KOPT-K1 (cell line): ENCODE measurements around the gene ELF1.
A peak's percentile ranks its signal among the peaks of the same experiment; 100 is the strongest.
"Not testable (repeated sequence)": the region's sequence is repeated elsewhere in the genome, so short reads cannot be mapped to it uniquely, and the experiment has no call there.

Experiments
- H3K27ac ChIP-seq: fragments of 200-600 bp; sonication (generic); 2 replicates; pipeline ENCODE4 v1.5.1; 2016; ENCODE audit warnings: antibody characterized with exemption, mild to moderate bottlenecking, low read depth, low read length; ENCODE audit not compliant: poor library complexity, severe bottlenecking
- H3K36me3 ChIP-seq: fragments of 200-600 bp; sonication (generic); 2 replicates; pipeline ENCODE4 v1.5.1; 2017; ENCODE audit warnings: antibody characterized with exemption, mild to moderate bottlenecking, low read length, moderate library complexity; ENCODE audit not compliant: insufficient read depth
- H3K9me3 ChIP-seq: fragments of 200-600 bp; sonication (generic); 2 replicates; pipeline ENCODE4 v1.5.1; 2017; ENCODE audit warnings: antibody characterized with exemption, low read length, mild to moderate bottlenecking; ENCODE audit not compliant: insufficient read depth, poor library complexity, severe bottlenecking

The ELF1 gene

GRCh38 chr13:40929883-40930282, 89.2 kb downstream of the ELF1 start:
- not testable (repeated sequence) for H3K9me3 ChIP-seq, H3K27ac ChIP-seq
- peaks cover 75% of the 10 kb centered on the region for H3K36me3 ChIP-seq

- peaks cover 66% of the 10 kb centered on the region for H3K36me3 ChIP-seq
- H3K9me3 ChIP-seq: no peaks in the 10 kb centered on the region
- H3K27ac ChIP-seq: no peak overlapping the region
These were observed 90.1 kb downstream of the ELF1 start for GRCh38 chr13:40928980-40929379.

DNA sequence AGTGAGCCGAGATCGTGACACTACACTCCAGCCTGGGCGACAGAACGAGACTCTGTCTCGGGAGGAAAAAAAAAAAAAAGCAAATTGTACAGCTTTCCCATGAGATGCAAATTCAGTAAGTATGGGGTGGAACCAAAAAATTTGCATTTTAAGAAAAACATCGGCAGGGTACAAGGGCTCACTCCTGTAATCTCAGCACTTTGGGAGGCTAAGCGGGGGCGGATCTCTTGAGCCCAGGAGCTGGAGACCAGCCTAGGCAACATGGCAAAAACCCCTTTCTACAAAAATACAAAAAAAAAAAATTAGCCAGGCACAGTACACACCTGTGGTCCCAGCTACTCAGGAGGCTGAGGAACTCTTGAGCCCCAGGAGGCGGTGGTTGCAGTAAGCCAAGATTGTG, 91.2 kb downstream of the ELF1 start:
- Histone ChIP-seq H3K36me3 (peaks cover 55% of the 10 kb centered on the region), H3K9me3 (no peaks in the 10 kb centered on the region), H3K27ac (no peak overlapping the region)

DNA sequence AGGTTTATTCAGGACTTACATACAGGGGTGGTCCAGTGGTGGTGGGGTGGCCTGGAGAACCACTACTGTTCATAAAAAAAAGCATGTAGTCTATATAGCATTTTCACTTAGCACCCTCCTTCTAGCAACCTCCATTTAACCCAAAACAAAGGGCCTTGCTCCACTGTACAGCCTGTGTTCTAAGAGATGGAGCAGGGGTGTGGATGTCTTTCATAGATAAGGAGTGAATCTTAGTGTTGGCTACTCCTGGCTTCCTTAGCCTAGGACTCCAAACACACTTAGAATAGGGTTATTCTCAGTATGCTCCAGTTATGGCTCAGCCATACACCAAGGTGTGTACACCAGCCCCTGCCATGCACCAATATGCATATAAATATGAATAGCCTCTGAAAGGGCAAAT, 95.2 kb downstream of the ELF1 start:
- Histone ChIP-seq H3K27ac (no peak overlapping the region), H3K36me3 (peaks cover 15% of the 10 kb centered on the region), H3K9me3 (no peaks in the 10 kb centered on the region)

DNA sequence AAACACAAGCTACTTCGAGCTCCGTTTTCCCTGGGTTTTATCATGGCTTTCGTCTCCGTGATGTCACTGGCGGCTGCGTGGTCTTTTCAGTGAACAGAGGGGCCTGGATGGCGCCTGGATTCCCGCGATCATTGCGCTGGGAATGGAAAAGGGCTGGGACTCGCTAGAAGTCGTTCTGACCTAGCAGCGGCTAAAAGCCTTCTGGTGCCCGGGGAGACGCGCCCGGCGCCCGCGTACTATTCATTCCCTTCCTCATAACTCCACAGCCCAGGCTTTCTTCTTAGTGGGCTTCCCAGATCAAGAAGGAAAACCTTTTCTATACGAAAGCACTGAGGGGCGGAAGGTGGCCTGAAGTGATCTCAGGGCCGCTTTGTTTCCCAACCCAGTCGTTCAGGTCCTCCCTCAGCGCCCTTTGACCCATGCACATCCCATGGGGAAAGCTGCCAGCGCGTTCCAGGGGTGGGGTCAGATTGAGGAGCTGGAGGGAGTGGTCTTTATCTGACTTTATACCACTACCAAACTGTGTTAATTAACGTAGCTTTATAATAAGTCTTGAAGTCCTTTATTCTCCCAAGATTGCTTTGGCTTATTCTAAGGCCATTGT, 96.6 kb downstream of the ELF1 start:
- Histone ChIP-seq H3K9me3 (no peaks in the 10 kb centered on the region), H3K36me3 (peaks cover 4% of the 10 kb centered on the region; the same call in 1 of the 2 replicates), H3K27ac (no peak overlapping the region)

GRCh38 chr13:40920826-40921225, 98.3 kb downstream of the ELF1 start:
- no peaks in the 10 kb centered on the region for H3K9me3 ChIP-seq
- H3K27ac ChIP-seq: peak overlapping the region; percentile 62
- peaks cover 4% of the 10 kb centered on the region; the same call in 1 of the 2 replicates for H3K36me3 ChIP-seq

- H3K9me3 ChIP-seq, H3K36me3 ChIP-seq, H3K27ac ChIP-seq: not testable (repeated sequence)
These were observed 99.2 kb downstream of the ELF1 start for GRCh38 chr13:40919901-40920300.

DNA sequence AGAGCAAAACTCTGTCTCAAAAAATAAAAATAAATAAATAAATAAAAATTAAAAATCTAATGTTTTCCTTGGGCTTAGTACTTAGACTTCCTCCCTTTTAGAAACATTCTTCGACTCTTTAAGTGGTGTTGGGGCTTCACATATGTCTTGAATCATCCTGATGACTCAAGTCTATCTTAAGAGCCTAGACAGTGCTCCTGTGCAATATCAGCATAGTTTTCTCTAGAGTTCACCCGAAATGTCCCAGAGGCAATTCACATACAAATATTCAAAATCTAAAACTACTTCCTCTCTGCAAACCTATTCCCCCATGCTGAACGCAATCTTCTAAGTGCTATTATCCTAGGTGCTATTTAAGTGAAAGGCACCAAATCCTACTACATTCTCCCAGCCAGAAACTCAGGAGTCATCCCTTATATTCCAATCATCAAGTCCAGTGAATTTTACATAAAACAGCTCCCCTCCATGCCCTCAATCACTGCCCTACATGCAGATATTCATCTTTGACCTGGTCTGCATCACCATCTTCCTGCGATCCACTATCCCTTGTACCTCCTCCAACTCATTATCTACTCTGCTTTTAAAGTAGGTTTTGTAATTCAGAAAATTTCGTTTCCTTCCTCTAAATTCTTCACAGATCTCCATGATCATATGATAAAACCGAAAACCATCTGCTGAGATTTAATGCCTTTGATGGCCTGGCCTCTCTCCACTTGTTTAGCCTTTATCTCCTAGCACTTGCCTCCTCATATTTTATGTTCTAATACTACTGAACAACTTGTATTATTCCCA, 102.7 kb downstream of the ELF1 start:
- Histone ChIP-seq H3K36me3 (no peaks in the 10 kb centered on the region), H3K27ac (no peak overlapping the region), H3K9me3 (no peaks in the 10 kb centered on the region)

GRCh38 chr13:40914863-40915262, 104.3 kb downstream of the ELF1 start:
- H3K27ac ChIP-seq, H3K9me3 ChIP-seq: not testable (repeated sequence)

DNA sequence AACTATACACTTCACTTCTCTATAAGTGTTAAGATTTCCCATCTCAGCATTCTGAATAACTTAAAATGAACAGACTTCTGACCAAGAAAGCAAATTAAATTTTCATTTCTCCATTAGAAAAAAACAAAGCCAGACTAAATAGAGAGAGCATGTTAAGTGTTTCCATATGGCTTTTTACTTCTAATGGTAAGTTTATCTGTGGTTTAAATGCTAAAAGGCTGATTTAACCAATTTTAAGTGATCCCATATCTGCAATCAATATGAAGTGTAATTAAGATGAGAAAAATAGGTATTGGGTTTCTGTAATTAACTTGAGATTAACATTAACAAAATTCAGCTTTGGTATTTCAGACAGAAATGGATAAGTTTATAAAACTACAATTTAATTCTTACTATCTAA, 107.8 kb downstream of the ELF1 start:
- Histone ChIP-seq H3K9me3 (no peaks in the 10 kb centered on the region), H3K27ac (no peak overlapping the region), H3K36me3 (no peaks in the 10 kb centered on the region)

More at GRCh38 chr13:40914863-40915262, 104.3 kb downstream of the ELF1 start:
- H3K36me3 ChIP-seq: not testable (repeated sequence)

DNA sequence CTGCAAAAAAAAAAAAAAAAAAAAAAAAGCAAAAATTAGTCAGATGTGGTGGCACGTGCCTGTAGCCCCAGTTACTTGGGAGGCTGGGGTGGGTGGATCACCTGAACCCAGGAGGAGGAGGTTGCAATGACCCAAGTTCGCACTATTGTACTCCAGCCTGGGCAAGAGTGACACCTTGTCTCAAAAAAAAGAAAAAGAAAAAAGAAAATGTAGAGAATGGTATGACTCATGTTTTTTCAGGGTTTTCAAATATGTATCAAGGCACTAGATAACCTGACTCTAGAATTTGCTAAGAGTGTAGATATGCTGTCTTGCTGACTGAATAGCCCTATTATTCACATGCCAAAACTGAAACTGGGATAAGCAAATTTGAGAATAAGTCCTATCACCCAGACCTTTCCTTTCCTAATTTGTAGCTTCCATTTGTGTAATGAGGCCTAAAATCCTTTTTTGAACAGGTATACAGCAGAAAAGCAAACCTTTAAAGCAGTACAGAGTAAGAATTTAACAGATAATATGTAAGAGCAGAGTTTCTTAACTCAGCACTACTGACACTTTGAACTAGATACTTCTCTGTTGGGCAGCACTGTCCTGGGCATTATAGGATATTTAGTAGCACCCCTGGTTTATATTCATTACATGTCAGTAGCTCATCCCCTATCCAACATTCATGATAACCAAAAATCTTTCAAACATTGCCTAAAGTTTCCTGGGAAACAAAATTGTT, 108.6 kb downstream of the ELF1 start:
- Histone ChIP-seq H3K9me3 (no peaks in the 10 kb centered on the region), H3K36me3 (no peaks in the 10 kb centered on the region), H3K27ac (no peak overlapping the region)

GRCh38 chr13:40909541-40910200, 109.4 kb downstream of the ELF1 start:
- H3K27ac ChIP-seq, H3K9me3 ChIP-seq, H3K36me3 ChIP-seq: not testable (repeated sequence)

- H3K27ac ChIP-seq: no peak overlapping the region
- H3K9me3 ChIP-seq: no peaks in the 10 kb centered on the region
- no peaks in the 10 kb centered on the region for H3K36me3 ChIP-seq
These were observed 110.6 kb downstream of the ELF1 start for GRCh38 chr13:40908546-40908945.

DNA sequence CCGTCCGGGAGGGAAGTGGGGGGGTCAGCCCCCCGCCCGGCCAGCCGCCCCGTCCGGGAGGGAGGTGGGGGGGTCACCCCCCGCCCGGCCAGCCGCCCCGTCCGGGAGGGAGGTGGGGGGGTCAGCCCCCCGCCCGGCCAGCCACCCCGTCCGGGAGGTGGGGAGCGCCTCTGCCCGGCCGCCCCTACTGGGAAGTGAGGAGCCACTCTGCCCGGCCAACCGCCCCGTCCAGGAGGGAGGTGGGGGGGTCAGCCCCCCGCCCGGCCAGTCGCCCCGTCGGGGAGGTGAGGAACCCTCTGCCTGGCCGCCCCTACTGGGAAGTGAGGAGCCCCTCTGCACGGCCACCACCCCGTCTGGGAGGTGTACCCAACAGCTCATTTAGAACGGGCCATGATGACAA, 118.1 kb downstream of the ELF1 start:
- not testable (repeated sequence) for H3K27ac ChIP-seq, H3K36me3 ChIP-seq, H3K9me3 ChIP-seq

DNA sequence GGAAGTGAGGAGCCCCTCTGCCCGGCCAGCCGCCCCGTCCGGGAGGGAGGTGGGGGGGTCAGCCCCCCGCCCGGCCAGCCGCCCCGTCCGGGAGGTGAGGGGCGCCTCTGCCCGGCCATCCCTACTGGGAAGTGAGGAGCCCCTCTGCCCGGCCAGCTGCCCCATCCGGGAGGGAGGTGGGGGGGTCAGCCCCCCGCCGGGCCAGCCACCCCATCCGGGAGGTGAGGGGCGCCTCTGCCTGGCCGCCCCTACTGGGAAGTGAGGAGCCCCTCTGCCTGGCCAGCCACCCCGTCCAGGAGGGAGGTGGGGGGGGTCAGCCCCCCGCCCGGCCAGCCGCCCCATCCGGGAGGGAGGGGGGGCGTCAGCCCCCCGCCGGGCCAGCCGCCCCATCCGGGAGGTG, 118.5 kb downstream of the ELF1 start:
- H3K36me3 ChIP-seq, H3K9me3 ChIP-seq, H3K27ac ChIP-seq: not testable (repeated sequence)
